ENCODE results near the gene CYP19A1. TPM values are rescaled to one million over a fixed set of nuclear protein-coding genes. Genes with fewer than 3 reads are reported as not detected.

CYP19A1 gene
- total and polyA plus RNA-seq, 4 donors = 0.03 to 124 (median 0.50) TPM; not detected in 1

DNA sequence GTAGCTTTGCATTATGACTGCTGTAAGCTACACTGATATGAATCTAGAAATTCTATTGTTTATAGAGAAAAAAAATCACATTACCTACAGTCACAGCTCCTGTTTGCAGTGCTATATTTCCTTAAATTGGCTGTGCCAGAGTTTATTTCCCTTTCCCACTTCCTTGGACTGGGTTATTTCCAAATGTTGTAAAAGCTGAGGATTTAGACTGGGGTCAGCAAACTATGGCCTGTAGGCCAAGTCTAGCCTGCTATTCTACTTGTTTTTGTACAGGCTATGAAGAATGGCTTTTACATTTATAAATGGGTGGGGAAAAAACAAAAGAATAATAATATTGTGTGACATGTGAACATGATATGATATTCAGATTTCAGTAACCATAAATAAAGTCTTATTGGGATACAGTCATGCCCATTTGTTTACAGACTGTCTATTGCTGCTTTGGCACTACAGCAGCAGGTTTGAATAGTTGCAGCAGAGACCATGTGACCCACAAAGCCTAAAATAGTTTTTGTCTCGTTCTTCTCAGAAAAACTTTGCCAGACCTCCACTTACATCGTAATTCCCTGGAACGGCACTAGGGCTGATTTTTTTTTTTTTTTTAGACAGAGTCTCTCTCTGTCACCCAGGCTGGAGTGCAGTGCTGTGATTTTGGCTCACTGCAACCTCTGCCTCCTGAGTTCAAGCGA is 10.9 kb upstream of the CYP19A1 start:
- no peaks in the 10 kb centered on the region for H3K36me3 ChIP-seq (ENCODE audit: control insufficient read depth in 4 of 4, insufficient read depth in 3 of 4, low read depth in 1 of 4, low read length in 3 of 4)
- no peaks in the 10 kb centered on the region for H3K9me3 ChIP-seq (ENCODE audit: control insufficient read depth in 4 of 4, low read length in 3 of 4)
- TF ChIP-seq NR2F2 (IDR thresholded peaks at IDR 0.05) (peak; percentile 26), RXRA (IDR thresholded peaks at IDR 0.05) (no peak), HNF4G (IDR thresholded peaks at IDR 0.05) (no peak), EGR1 (IDR thresholded peaks at IDR 0.05; ENCODE audit: low read depth in 2 of 2) (no peak), FOXA2 (IDR thresholded peaks at IDR 0.05) (no peak), YY1 (IDR thresholded peaks at IDR 0.05) (no peak)
- TF ChIP-seq, protein P1, sequence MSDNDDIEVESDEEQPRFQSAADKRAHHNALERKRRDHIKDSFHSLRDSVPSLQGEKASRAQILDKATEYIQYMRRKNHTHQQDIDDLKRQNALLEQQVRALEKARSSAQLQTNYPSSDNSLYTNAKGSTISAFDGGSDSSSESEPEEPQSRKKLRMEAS (IDR thresholded peaks at IDR 0.05) = no peak
- TF ChIP-seq, protein P2, sequence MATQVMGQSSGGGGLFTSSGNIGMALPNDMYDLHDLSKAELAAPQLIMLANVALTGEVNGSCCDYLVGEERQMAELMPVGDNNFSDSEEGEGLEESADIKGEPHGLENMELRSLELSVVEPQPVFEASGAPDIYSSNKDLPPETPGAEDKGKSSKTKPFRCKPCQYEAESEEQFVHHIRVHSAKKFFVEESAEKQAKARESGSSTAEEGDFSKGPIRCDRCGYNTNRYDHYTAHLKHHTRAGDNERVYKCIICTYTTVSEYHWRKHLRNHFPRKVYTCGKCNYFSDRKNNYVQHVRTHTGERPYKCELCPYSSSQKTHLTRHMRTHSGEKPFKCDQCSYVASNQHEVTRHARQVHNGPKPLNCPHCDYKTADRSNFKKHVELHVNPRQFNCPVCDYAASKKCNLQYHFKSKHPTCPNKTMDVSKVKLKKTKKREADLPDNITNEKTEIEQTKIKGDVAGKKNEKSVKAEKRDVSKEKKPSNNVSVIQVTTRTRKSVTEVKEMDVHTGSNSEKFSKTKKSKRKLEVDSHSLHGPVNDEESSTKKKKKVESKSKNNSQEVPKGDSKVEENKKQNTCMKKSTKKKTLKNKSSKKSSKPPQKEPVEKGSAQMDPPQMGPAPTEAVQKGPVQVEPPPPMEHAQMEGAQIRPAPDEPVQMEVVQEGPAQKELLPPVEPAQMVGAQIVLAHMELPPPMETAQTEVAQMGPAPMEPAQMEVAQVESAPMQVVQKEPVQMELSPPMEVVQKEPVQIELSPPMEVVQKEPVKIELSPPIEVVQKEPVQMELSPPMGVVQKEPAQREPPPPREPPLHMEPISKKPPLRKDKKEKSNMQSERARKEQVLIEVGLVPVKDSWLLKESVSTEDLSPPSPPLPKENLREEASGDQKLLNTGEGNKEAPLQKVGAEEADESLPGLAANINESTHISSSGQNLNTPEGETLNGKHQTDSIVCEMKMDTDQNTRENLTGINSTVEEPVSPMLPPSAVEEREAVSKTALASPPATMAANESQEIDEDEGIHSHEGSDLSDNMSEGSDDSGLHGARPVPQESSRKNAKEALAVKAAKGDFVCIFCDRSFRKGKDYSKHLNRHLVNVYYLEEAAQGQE (IDR thresholded peaks at IDR 0.05) = no peak
- WGBS = 77% methylated on average over 4 of the region's 4 CpGs
- DNase-seq (ENCODE audit: low spot score) = no peak
- H3K27me3 ChIP-seq (ENCODE audit: control insufficient read depth in 4 of 4, insufficient read depth in 4 of 4, low read length in 3 of 4) = peaks cover 0 to 2% (median 0%) of the 10 kb centered on the region in 4 donors
- no peak overlapping the region for H3K4me3 ChIP-seq (ENCODE audit: low read depth in 1 of 3, low read length in 3 of 3)
- no peaks in the 10 kb centered on the region for H3K4me1 ChIP-seq (ENCODE audit: control insufficient read depth in 4 of 4, insufficient read depth in 4 of 4, low read length in 3 of 4)
- H3K9ac ChIP-seq (ENCODE audit: low read depth in 1 of 2, low read length in 2 of 2) = no peak overlapping the region
- H3K27ac ChIP-seq (ENCODE audit: low read depth in 1 of 2, low read length in 2 of 2) = no peak overlapping the region

GRCh38 chr15:51348688-51349087 is 10.3 kb upstream of the CYP19A1 start:
- no peak overlapping the region for H3K4me3 ChIP-seq (ENCODE audit: low read depth in 1 of 3, low read length in 3 of 3)
- no peaks in the 10 kb centered on the region for H3K9me3 ChIP-seq (ENCODE audit: control insufficient read depth in 4 of 4, low read length in 3 of 4)
- H3K27ac ChIP-seq (ENCODE audit: low read depth in 1 of 2, low read length in 2 of 2) = no peak overlapping the region
- DNase-seq (ENCODE audit: low spot score) = no peak
- H3K36me3 ChIP-seq (ENCODE audit: control insufficient read depth in 4 of 4, insufficient read depth in 3 of 4, low read depth in 1 of 4, low read length in 3 of 4) = no peaks in the 10 kb centered on the region
- 51% methylated on average over 5 of the region's 5 CpGs for WGBS
- peaks cover 0 to 2% (median 0%) of the 10 kb centered on the region in 4 donors for H3K27me3 ChIP-seq (ENCODE audit: control insufficient read depth in 4 of 4, insufficient read depth in 4 of 4, low read length in 3 of 4)
- no peak overlapping the region for H3K9ac ChIP-seq (ENCODE audit: low read depth in 1 of 2, low read length in 2 of 2)
- no peaks in the 10 kb centered on the region for H3K4me1 ChIP-seq (ENCODE audit: control insufficient read depth in 4 of 4, insufficient read depth in 4 of 4, low read length in 3 of 4)
- TF ChIP-seq FOXA2 (IDR thresholded peaks at IDR 0.05) = no peak
- TF ChIP-seq JUND (IDR thresholded peaks at IDR 0.05) = no peak
- TF ChIP-seq FOXA1 (IDR thresholded peaks at IDR 0.05) = no peak
- no peak for TF ChIP-seq NR2F2 (IDR thresholded peaks at IDR 0.05)
- no peak for TF ChIP-seq ZBTB33 (IDR thresholded peaks at IDR 0.05)
- TF ChIP-seq, protein P1 (IDR thresholded peaks at IDR 0.05) = no peak
- TF ChIP-seq, protein P2 (IDR thresholded peaks at IDR 0.05) = no peak
- TF ChIP-seq YY1 (IDR thresholded peaks at IDR 0.05) = no peak
- TF ChIP-seq, protein P3, sequence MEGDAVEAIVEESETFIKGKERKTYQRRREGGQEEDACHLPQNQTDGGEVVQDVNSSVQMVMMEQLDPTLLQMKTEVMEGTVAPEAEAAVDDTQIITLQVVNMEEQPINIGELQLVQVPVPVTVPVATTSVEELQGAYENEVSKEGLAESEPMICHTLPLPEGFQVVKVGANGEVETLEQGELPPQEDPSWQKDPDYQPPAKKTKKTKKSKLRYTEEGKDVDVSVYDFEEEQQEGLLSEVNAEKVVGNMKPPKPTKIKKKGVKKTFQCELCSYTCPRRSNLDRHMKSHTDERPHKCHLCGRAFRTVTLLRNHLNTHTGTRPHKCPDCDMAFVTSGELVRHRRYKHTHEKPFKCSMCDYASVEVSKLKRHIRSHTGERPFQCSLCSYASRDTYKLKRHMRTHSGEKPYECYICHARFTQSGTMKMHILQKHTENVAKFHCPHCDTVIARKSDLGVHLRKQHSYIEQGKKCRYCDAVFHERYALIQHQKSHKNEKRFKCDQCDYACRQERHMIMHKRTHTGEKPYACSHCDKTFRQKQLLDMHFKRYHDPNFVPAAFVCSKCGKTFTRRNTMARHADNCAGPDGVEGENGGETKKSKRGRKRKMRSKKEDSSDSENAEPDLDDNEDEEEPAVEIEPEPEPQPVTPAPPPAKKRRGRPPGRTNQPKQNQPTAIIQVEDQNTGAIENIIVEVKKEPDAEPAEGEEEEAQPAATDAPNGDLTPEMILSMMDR (IDR thresholded peaks at IDR 0.05; ENCODE audit: low read depth, low read length, missing input control) = no peak
- TF ChIP-seq ATF3 (IDR thresholded peaks at IDR 0.05) = no peak
- TF ChIP-seq RAD21 (IDR thresholded peaks at IDR 0.05) = no peak
- TF ChIP-seq HNF4A (conservative IDR thresholded peaks at IDR 0.05) = no peak
- no peak for TF ChIP-seq RXRA (IDR thresholded peaks at IDR 0.05)
- TF ChIP-seq EGR1 (IDR thresholded peaks at IDR 0.05; ENCODE audit: low read depth in 2 of 2) = no peak
- TF ChIP-seq GABPA (IDR thresholded peaks at IDR 0.05 in 1 of 2, conservative IDR thresholded peaks at IDR 0.05 in 1 of 2) = no peak
- no peak for TF ChIP-seq TAF1 (conservative IDR thresholded peaks at IDR 0.05)
